HG03196 (cell line): ENCODE results near the gene LTF.
"Not testable (repeated sequence)": the region's sequence is repeated elsewhere in the genome, so short reads cannot be mapped to it uniquely, and the experiment has no call there.

Source experiments
- ATAC-seq: cut with Tn5 transposase; IDR thresholded peaks from one replicate; pipeline ENCODE4 v1.9.1; 2021; ENCODE audit not compliant: unreplicated experiment

The LTF gene

GRCh38 chr3:46447228-46447985, 17.3 kb downstream of the LTF start:
- ATAC-seq: no peak

- ATAC-seq: no peak
Measured at GRCh38 chr3:46442576-46443530, 21.9 kb downstream of the LTF start.

GRCh38 chr3:46440531-46441294, 24.0 kb downstream of the LTF start:
- ATAC-seq: peak; percentile 65

GRCh38 chr3:46438831-46439230, 25.9 kb downstream of the LTF start:
- ATAC-seq: no peak

- no peak for ATAC-seq
Measured at GRCh38 chr3:46435081-46435726, 29.5 kb downstream of the LTF start.

- no peak for ATAC-seq
Measured at GRCh38 chr3:46433841-46434240, 30.9 kb downstream of the LTF start.

- ATAC-seq: not testable (repeated sequence)
Measured at GRCh38 chr3:46433118-46433517, 31.6 kb downstream of the LTF start.

GRCh38 chr3:46431905-46432304, 32.8 kb downstream of the LTF start:
- not testable (repeated sequence) for ATAC-seq

- not testable (repeated sequence) for ATAC-seq
Measured at GRCh38 chr3:46430879-46431278, 33.8 kb downstream of the LTF start.

- ATAC-seq: no peak
Measured at GRCh38 chr3:46429671-46430070, 35.0 kb downstream of the LTF start.

- ATAC-seq: no peak
Measured at GRCh38 chr3:46429250-46429649, 35.5 kb downstream of the LTF start.

GRCh38 chr3:46427916-46428833, 36.5 kb downstream of the LTF start:
- ATAC-seq: no peak

GRCh38 chr3:46427404-46427803, 37.3 kb downstream of the LTF start:
- ATAC-seq: not testable (repeated sequence)

- not testable (repeated sequence) for ATAC-seq
Measured at GRCh38 chr3:46426476-46426875, 38.2 kb downstream of the LTF start.

GRCh38 chr3:46423588-46423987, 41.1 kb downstream of the LTF start:
- ATAC-seq: no peak

- ATAC-seq: no peak
Measured at GRCh38 chr3:46422617-46423016, 42.1 kb downstream of the LTF start.

GRCh38 chr3:46420931-46421330, 43.8 kb downstream of the LTF start:
- ATAC-seq: no peak

- no peak for ATAC-seq
Measured at GRCh38 chr3:46419816-46420215, 44.9 kb downstream of the LTF start.

GRCh38 chr3:46417841-46418611, 46.7 kb downstream of the LTF start:
- no peak for ATAC-seq
